ENCODE measurements around the gene NGEF.

NGEF gene

DNA sequence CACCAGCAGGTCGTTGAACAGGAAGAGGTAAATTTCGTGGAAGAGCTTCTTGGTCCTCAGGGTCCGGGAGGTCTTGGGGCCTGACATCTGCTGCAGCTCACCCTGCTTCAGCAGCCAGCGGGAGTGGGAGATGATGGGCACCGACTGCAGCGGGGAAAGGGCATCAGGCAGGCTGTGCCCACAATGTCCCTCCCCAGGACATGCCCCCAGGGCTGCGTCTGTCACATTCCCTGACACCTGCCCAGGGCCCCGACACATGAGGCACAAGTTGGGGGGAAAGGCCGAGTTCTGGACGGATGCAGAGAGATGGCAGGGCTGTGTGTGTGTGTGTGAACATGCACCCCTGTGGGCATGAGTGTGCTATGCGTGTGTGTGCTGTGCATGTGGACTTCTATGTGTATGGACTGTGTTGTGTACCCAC lies 129.0 kb downstream of the NGEF start:
- no peak for DNase-seq (ENCODE audit: low spot score)

DNA sequence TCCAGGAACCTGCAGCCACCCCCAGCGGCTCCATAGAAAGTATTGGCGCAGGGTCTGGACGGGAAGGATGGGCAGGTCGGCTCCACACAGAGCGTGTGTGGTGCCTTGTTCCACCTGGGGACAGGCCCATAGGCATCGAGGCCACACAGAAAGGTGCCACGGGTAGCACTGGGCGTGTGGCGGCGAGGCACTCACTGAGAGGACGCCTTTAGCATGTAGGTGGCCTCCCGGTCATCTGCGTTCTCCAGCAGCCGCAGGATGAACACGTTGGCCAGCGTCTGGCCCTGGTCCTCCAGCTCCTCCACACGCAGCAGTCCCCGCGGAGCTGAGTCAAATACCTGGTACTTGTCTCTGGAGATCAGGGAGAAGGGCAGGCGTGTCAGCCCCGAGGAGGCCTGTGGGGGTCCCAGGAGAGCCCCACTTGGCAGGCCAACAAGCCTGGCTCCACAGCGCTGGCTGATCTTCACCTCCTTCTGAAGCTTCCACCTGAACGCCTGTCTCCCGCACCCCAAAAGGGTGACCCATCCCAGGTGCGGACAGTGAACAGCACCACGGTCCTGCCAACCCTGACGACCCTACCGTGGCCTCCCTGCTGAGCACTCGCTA lies 129.8 kb downstream of the NGEF start:
- DNase-seq (ENCODE audit: low spot score): no peak

DNA sequence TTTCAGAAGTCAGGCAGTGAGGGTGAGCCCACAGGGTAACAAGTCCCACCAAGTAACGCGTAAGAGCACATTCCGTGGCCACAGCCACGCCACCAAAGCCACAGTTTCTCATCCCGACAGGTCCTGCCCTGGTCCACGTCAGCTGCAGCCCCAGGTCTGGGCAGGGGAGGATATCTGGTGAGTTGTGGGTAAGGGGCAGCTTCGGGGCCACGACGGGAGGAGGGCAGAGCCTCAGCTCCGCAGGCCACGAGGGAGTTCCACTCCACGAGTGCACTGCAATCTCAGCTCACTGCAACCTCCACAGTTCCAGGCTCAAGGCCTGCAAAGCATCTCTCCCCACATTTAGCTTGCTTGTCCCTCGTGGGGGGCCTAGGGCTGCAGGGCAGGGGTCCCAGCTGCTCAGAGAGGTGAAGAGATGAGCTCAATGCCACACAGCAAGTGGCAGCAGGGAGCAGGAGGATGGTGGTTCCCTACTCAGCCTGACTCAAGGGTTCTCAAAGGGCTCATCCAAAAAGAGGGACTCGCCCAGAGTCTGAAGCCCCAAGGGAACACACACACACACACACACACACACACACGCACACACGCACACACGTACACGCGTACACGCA lies 130.4 kb downstream of the NGEF start:
- no peak for DNase-seq (ENCODE audit: low spot score)

DNA sequence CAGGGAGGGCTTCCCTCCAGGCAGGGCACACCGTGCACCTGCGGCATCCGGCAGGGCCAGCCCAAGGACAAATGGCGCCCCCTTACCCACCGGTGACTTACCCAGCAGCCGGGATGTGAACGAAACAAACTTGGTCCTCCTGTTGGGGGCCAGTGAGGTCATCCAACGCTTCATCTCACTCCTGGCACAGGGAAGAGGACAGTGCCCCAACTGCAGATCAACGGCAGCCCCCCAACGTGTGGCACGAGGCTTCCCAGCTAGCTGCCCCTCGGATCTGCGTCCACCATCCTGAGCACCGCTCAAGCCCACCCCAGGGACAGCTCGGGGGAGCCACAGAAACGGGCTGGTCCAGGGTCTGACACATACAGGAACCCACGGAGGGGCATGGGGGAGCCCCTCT lies 131.0 kb downstream of the NGEF start:
- no peak for DNase-seq (ENCODE audit: low spot score)

DNA sequence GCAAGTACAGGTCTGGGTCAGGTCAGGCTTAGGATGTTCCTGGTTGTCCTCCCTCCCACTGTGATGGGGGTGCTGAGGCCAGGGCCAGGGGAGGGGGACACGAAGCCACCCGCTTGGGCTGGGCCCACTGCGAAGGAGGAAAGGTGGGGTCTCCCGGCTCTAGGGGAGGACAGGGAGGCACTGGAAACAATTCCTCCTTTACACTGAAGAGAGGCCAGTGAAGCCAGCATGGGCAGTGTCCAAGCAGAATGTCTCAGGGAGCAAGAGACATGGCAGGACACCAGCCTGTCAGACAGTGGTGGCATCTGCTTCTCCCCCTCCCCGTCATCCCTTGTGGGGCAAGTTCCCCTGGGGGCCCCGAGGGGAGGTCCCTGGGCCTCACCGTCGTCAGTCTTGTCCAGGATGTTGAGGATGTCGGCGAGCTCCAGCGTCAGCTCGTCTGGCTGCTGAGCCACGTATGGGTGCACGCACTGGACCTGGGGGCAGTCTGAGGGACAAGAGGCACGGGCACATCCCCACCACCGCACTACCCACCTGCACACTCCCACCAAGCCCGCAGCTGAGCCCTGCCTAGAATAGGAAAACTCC lies 132.2 kb downstream of the NGEF start:
- DNase-seq (ENCODE audit: low spot score): no peak

DNA sequence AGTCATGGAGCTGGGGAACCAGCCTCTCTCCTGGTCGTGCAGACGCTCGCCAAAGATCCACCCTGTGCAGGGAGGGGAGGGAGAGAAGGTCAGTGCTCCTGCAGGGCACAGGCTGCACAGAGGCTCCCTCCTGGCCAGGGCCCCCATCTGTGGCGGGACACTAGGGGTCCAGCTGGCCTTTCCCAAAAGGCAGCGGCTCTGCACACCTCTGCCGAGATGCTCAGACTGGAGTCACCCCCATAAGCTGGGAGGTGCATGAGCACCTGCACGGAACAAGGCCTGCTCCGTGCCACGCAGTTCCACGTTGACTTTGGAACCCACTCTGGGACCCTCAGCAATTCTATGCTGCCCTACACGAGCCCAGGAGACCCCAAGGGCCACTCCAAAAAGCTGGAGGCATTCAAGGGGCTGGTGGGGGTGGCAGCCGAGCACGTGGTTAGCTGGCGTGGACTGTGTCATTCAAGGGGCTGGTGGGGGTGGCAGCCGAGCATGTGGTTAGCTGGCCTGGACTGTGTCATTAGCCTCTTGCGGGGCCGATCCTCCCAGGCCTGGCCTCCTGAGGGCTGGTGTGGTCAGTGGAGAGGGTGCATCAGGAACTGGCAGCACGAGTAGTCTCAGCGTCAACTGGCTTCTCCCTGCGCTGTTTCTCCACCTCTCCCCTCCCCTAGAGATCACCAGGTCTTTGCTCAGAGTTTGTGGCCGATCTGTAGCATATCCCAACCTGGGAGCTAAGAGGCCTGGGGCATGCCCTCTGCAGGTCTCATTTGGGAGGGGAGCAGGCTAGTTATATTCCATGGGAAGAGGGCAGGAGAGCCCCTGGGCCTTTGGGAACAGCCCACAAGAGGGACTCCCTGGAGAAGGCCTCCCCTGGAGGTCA lies 133.2 kb downstream of the NGEF start:
- no peak for DNase-seq (ENCODE audit: low spot score)

DNA sequence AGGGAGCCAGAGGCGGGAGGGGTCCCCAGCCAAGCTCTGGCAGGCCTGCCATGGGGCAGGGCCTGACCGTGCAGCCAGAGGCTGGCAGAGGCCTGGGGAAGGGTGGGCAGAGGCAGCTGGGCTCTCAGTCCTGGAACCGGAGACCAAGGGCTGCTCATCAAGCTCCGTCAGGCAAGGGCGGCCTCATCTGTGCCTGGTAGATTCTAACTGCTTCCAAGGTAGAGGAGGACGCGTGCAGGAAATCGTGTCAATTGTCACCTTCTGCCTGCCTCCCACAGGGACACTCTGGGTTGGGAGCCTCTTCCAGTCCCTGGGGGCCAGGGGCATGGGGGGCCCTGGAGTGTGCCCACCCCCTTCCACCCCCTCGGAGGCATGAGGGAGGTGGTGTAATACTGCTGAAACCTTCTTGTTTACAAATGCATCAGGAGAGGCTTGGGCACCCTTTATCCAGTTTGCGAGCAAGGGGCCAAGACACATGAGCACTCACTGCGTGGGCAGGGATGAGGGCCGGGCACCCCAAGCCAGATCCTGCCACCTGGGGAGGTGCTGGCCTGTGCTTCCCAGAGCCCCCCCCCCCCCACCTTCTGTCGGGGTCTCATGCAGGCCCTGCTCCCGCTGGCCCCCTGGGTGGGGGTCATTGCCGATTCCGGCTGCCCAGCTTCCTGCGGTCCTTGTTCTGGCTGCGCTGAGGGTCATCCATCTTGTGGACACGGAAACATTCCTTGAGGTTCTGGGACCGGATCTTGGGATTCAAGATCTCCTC lies 134.0 kb downstream of the NGEF start:
- no peak for DNase-seq (ENCODE audit: low spot score)

DNA sequence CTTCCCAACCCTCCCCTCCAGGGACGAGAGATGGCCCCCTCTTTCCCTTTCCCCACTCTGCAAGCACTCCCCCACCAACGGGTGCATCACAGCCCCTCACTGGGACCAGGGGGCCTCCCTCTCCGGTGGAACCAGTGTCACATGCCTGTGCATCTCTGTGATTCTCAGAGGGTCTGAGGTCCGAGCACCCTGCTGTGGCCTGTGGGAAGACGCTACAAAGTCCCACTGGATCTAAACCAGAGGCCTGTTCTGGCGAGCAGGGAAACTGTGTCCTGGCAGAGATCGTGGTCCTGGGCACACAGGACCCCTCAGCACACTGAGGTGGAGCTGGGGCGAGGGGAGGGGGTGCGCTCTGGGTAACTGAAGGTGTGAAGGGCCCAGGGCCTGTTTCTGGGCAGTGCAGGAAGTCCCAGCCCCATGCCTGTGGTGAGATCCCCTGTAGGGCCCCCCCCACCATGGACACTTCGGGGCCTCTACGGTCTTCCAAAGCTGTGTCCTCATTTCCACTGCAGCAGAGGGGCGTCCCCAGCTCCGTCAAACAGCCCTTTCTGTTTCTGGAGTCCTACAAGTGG lies 135.0 kb downstream of the NGEF start:
- no peak for DNase-seq (ENCODE audit: low spot score)

DNA sequence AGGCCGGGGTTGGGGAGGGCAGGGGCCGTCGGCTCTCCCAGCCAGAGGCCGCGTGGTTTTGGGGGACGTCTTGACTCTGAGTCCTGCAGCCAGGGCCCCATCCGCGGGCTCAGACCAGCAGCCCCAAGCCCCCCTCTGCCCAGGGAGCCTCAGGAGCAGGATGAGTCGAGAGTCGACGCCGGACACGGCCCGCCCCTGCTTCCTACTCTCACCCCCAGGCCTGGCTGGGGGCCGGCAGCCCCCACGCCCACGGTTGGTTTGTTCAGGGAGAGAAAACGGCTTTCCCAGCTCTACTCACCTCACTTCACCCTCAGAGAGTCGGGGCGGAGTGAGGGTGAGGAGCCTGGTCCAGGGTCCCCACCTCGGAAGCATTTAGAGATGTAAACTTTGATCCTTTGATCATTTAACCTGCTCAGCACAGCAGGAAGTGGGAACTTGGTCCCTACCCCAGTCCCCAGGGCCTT lies 136.0 kb downstream of the NGEF start:
- no peak for DNase-seq (ENCODE audit: low spot score)

DNA sequence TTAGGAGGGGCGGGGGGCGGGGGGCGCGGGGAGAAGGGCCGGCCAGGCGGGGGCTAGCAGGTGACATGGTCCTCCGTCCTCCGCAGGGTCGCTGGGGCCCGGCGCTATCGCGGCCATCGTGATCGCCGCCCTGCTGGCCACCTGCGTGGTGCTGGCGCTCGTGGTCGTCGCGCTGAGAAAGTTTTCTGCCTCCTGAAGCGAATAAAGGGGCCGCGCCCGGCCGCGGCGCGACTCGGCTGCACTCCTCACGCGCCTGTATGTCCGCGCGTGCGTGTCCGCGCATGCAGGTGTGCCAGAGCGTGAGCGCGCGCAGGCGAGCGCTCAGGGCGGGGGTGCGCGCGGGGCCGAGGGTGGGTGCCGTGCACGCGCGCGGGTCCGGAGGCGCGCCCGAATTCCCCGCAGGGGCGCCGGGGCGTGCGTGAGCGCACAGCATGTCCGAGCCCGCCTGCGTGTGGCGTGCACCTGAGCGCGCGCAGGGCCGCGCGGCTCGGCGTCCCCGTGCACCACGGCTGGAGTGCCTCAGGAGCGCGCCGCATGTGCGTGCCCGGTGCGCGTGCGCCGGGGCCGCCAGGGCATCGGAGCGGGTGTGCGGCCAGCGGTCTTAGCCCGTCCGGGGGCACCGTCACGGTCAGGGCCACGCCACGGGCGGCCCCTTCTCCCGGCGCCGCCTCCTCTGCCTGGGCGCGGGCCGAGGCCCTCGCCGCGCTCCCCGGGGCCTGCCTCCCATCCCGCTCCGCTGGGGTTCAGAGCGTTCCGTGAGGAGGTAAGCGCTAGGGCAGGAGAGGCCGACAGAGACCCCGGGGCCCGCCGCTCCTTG lies 136.7 kb downstream of the NGEF start:
- peak; percentile 14 for DNase-seq (ENCODE audit: low spot score)

DNA sequence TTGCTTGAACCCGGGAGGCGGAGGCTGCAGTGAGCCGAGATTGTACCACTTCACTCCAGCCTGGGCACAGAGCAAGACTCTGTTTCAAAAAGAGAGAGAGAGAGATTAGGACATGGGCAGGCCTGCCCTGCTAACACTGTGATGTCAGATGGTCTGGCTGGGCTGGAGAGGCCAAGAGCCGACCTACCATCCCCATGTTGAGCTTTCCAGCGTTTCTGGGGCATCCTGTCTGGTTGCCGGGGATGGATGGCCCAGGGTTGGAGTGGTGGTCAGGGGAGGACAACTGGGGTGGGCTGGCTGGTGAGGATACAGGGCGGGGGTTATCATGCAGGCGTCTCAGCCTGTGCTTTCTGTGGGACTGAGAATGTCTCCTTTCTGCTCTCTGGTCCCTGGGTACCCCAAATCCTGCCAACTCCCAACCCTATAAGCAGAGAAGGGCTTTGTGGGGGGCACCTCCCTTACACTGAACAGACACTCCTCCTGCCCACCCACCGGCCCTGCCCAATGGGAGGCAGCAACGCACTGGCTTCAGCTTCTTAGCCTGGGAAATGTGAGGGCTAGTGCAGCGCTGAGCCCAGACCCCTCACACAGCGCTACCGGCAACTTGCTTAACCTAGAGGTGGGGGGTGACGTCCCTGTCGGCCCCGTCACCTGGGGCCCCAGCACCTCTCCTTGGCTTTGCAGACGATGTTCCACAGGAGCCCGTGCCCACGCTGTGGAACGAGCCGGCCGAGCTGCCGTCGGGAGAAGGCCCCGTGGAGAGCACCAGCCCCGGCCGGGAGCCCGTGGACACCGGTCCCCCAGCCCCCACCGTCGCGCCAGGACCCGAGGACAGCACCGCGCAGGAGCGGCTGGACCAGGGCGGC lies 137.6 kb downstream of the NGEF start:
- DNase-seq (ENCODE audit: low spot score): no peak

DNA sequence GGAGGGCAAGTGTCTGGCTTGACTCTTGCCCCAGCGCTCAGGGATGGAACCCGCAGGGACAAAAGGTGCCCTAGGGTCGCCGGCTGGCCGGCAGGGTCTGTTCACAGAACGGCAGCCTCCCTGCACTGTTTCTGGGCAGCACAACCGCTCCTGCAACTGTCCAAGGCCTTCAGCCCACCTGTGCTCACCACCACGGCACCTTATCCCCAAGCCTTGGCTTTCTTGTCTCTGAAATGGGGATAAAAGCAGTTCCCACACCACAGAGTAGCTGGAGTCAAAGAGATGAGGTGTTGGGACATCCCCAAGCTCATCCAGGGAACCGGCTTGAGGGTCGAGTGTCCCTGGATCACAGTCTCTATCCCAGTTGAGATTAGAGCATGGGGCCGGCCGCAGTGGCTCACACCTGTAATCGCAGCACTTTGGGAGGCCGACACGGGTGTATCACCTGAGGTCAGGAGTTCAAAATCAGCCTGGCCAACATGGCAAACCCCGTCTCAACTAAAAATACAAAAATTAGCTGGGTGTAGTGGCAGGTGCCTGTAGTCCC lies 138.3 kb downstream of the NGEF start:
- DNase-seq (ENCODE audit: low spot score): no peak

DNA sequence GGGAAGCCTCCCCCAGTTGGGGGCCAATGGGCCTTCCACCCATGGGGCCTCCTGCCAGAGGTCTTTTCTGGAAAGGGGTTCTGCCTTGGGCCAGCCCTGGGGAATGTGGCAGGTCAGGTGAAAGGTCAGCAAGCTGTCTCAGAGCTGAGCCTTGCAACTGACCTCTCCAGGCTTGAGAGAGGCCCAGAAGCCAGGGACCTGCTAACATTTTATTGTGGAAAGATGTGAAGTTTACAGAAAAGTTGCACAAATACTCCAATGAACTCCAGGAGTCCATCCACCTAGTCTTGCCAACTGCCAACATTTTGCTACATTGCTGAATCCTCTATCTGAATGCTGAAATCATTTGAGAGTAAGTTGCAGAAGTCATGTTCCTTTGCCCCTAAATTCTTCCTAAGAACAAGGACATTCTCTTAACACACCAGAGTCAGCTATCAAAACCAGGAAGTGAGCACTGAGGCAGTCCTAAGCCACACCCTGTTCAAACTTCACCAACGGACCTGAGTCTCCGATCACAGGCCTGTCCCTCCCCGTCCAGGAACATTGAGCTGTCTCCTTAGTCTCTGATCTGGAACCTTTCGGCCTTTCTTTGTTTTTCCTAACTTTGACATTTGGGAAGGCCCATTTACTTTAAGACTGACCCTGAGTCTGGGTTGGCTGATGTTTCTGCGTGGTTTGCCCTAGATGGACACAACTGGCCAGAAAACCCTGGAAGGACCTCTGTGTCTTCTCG lies 139.0 kb downstream of the NGEF start:
- no peak for DNase-seq (ENCODE audit: low spot score)

DNA sequence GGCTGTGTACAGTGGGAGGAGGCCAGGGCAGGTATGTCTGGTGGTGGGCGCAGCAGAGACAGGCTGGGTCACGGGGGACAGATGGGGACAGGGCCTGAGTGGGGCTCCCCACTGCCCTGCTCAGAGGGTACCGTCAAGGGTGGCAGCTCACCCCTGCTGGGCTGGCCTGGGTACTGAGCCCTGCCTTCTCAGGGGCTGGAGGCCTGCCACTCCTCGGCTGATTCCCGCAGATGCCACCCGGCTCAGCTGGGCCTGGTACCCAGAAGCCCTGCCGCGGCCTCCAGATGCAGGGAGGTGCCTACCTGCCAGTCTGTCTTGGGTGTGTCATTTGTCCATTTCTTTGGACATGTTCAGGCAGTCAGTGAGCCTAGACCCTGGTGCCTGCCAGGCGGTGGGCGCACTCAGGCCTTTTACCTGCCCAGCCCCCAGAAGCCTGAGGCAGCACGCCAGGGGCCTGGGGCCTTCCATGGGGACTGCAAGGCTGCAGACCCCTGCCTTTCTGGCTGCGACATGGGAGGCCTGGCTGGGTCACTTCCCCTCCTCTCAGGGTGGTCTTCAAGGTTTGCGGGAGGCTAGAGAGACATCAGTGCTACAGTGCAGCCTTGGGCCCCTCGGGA lies 139.7 kb downstream of the NGEF start:
- no peak for DNase-seq (ENCODE audit: low spot score)

DNA sequence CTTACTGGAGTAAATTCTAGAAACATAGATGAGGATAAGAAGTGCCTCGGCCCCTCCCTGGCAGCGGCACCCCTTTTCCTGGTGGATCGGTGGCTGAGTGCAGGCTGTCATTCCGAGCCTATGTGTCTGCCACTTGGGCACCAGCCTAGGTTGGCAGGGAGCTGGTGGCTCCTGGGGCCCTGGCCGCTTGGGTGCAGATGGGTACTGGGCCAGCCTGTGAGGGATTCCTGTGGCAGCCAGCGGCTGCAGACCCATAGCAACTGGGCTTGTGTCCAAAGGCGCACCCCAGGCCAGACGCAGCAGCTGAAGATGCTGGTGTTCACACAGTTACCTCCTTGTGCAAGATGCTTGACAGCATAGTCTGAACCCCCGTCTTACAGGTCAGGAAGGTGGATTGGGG lies 140.2 kb downstream of the NGEF start:
- no peak for DNase-seq (ENCODE audit: low spot score)

DNA sequence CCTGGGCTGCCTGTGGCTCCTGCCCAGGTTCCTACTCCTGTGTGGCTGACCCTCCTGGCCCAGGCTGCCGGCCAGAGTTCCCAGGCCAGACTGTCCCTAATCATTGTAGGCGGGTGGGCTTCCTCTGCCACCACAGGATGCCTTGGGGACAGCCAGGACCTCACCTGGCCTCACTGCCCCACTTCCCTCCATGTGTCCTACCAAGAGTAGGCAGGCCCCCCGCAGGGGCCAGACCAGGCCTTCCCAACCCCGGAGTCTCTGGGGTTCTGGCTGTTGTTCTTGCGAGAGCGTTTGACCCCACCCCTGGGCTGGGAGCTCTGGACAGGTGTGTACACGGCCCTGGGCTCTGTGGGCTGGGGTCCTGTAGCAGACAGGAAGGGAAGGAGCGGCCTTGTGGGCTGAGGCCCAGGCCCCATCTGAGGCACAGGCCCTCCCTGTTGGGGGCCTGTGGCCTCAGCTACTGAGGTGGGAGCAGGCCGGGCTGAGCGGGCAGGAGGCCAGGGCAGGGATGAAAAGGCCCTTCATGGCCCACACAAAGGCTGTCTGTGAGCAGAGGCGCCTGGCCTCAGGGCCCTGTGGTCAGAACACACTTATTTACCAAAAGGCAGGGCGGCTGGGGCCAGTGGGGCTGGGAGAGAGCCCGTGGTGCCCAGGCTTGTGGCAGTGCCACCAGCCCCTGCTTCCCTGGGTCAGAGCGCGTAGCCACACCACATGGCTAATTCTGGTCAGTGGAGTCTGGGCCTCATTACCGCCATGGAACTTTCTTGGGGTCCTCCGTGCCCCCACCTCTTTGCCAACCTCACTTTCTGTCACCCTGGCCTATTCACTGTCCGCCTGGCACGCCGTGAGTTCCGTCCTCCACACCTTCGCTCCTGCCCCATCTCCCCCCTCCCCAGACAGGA lies 141.0 kb downstream of the NGEF start:
- DNase-seq (ENCODE audit: low spot score): no peak

DNA sequence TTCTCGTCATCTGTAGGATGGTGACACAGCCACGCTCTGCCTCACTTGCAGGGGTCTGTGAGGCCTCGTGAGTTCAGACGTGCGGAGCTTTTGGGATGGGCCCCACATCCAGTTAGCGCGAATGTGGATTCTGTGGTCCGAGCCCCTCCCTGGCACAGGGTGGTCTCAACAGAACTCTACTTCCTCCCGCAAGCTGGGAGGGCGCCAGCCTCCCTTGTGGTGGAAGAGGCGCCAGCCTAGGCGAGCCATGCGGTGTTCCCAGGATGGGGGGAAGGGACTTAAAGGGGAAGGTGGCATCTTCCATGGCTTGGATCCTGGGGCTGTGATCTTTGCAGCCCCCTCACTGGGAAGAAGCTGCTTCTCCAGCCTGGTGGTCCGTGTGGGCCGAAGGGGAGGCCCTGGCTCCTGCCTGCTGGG lies 141.6 kb downstream of the NGEF start:
- no peak for DNase-seq (ENCODE audit: low spot score)
